Skeletal muscle tissue (tissue), 4 donors: ENCODE data around the gene SEPTIN6. TPM values are rescaled to one million over a fixed set of nuclear protein-coding genes. Genes with fewer than 3 reads are reported as not detected.
A peak's percentile ranks its signal among the peaks of the same experiment; 100 is the strongest.
"Not testable (repeated sequence)": the region's sequence is repeated elsewhere in the genome, so short reads cannot be mapped to it uniquely, and the experiment has no call there.

ENCODE experiments used
- H3K27ac ChIP-seq: one replicate; pipeline ENCODE4 v1.7.0; 2013; ENCODE audit warnings: mild to moderate bottlenecking, low read depth, low read length, inconsistent platforms
- H3K27me3 ChIP-seq, 3 donors: one replicate each; pipeline ENCODE4 v1.7.0; 2013; ENCODE audit warnings: low read length in 3 of 3; ENCODE audit not compliant: control insufficient read depth in 3 of 3, insufficient read depth in 3 of 3
- H3K36me3 ChIP-seq, 3 donors: one replicate each; pipeline ENCODE4 v1.7.0; 2013; ENCODE audit warnings: low read length in 3 of 3; ENCODE audit not compliant: control insufficient read depth in 3 of 3, insufficient read depth in 3 of 3
- H3K4me1 ChIP-seq, 3 donors: one replicate each; pipeline ENCODE4 v1.7.0; 2013; ENCODE audit warnings: low read length in 3 of 3, mild to moderate bottlenecking in 3 of 3; ENCODE audit not compliant: control insufficient read depth in 3 of 3, insufficient read depth in 3 of 3
- H3K4me3 ChIP-seq, 3 donors: one replicate each; pipeline ENCODE4 v1.7.0; 2013; ENCODE audit warnings: low read length in 3 of 3
- H3K9ac ChIP-seq, 3 donors: one replicate each; pipeline ENCODE4 v1.7.0; 2013; ENCODE audit warnings: low read length in 3 of 3, mild to moderate bottlenecking in 3 of 3, moderate library complexity in 2 of 3, low read depth in 1 of 3
- H3K9me3 ChIP-seq, 3 donors: one replicate each; pipeline ENCODE4 v1.7.0; 2013; ENCODE audit warnings: low read length in 3 of 3; ENCODE audit not compliant: control insufficient read depth in 3 of 3
- total RNA-seq: library from RNA; depleted of rRNA; stranded (reverse); fragments of >200 nt; gene quantifications from one replicate; pipeline ENCODE4 v1.2.3, GENCODE V29; 2014
- donor health status: Osteomylitis.

Gene SEPTIN6
- total RNA-seq, 1 donor from 2014 or later = 13.0 TPM

DNA sequence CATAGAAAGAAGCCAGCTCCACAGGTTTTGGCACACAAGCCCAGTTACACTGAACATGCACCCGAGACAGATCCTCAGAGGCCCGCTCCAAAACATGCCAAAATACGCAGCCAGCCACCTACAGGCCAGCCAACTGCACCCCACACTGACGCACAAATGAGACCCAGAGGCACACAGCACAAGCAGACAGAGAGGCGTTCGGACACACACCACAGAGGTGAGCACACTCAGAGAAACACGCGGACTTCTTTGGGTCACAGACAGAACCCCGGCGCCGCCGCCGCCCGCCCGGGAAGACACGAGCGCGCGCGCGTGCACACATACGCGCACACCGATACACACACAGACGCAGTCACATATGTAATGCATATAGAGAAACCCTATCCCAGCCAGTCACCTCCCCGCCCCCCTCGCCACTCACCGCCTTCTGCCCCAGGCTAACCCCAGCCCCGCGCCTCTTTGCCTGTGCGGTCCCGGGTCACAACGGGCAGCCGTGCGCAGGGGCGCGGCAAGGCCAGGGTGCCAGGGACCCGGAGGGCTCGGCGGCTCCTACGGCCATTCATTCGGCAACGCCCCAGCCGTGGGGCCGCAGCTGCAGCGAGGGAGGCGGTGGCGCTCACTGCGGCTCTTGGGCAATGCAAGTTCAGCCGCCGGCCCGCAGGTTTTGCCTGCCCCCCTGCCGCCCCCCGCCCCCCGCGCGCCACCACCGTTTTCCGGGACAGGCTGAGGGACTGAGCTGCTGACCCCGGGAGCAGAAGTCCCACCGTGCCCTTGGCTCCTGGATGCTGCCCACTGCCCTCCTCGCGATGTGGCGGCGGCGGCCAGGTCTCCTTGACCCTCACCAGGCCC, 553 bp downstream of the SEPTIN6 start:
- peak overlapping the region; percentile 43 to 71 (median 67) for H3K9ac ChIP-seq

DNA sequence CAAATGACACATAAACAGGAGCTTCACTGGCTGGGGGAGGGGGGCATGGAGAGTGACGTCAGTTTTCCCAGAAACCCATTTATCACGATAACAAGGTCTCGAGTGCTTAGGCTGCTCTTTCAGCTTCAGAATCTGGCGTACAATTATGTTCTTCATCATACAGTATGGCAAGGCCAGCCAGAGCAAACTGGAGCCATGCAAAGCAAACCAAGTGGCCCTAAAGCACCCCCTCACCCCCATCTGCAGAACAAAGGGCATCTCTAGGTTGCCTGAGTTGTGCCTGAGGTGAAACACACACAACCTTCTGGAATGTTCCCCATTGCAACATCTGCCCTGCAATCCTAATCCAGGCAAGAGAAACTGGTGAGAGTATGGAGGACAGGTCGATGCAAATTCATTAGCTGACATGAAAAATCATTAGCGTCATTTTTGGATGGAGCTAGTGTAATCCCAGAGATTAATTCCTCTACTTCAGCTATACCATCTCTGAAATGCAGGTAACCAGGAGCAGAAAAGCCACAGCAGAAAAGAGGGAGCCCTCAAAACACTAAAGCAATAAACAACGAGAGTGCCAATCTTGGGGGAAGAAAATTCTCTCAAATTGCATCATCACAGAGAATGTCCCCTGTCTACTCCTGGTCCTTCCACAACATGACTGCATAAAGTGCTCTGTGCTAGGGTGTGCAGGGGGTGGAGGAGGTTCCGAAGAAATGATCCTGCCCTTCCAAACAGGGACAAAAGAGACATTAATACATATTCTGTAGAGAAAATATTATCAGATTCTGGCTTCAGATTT, 1.8 kb downstream of the SEPTIN6 start:
- H3K4me1 ChIP-seq = peaks cover 0 to 2% (median 2%) of the 10 kb centered on the region in 3 donors
- no peak overlapping the region for H3K27ac ChIP-seq
- no peaks in the 10 kb centered on the region for H3K27me3 ChIP-seq
- peak overlapping the region in 1 of 3 donors; percentile 9 for H3K4me3 ChIP-seq
- no peaks in the 10 kb centered on the region for H3K36me3 ChIP-seq
- H3K9me3 ChIP-seq = no peaks in the 10 kb centered on the region
- H3K9ac ChIP-seq = no peak overlapping the region

More for the DNA sequence above, 553 bp downstream of the SEPTIN6 start:
- Histone ChIP-seq H3K4me3 (peak overlapping the region; percentile 65 to 78 (median 69)), H3K27me3 (no peaks in the 10 kb centered on the region), H3K4me1 (no peaks in the 10 kb centered on the region), H3K27ac (peak overlapping the region; percentile 30), H3K9me3 (no peaks in the 10 kb centered on the region), H3K36me3 (no peaks in the 10 kb centered on the region)

DNA sequence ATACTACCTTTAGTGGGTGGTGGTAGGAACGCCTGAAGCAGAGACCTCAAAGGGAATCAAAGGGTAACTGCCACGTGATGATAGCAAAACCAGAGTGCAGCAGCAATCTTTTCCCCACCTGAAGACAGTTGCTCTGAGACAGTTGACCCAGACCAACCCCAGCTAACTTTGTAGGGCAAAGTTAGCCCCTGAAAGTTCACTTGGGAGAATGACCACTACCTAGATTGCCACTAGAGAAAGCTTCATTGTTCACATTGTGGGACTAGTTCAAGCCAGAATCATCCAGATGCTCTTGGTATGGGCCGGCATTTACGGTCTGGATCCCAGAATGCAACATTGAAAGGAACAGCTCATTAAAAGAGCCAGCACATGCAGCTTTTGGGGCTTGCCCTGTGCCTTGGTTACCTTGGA, 4.1 kb downstream of the SEPTIN6 start:
- Histone ChIP-seq H3K27ac (no peak overlapping the region), H3K9me3 (no peaks in the 10 kb centered on the region), H3K27me3 (no peaks in the 10 kb centered on the region), H3K4me3 (no peak overlapping the region), H3K36me3 (no peaks in the 10 kb centered on the region), H3K9ac (no peak overlapping the region), H3K4me1 (peaks cover 0 to 8% (median 7%) of the 10 kb centered on the region in 3 donors)

DNA sequence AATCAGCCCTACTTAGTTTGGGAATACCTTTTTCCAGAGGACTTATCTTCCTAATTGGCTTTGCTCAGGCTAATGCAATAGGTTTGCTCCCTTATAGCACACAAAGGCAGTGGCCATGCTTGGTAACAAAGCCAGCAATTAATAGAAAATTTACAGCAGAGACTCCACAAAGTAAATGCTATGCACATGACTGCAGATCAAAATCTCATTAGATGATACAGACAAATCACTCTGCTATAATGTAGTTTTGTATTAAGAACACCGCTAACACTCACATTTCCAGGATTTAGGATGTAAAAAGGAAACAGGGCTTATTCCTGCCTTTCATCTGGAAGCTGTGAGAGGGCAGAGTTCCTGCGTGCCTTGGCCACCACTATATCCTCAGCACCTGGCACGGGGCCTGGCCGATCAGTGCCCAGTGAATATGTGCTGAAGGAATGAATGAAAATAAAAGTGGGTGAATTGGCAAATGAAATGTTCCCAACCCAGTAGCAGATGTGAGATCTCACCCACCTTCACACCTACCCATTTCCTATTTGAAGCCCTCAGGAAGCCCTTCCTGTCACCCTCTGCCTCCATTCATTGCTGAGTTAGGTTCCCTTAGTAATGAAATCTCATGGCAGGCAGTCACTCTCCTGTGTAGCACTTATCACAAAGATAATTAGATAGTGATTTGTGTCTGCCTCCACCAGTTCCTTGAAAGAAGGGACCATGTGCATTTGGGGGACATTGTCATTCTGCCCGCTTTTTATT, 5.1 kb downstream of the SEPTIN6 start:
- H3K9ac ChIP-seq = no peak overlapping the region
- no peaks in the 10 kb centered on the region for H3K9me3 ChIP-seq
- no peak overlapping the region for H3K4me3 ChIP-seq
- peaks cover 0 to 8% (median 7%) of the 10 kb centered on the region in 3 donors for H3K4me1 ChIP-seq
- H3K36me3 ChIP-seq = no peaks in the 10 kb centered on the region
- H3K27me3 ChIP-seq = no peaks in the 10 kb centered on the region
- H3K27ac ChIP-seq = no peak overlapping the region

DNA sequence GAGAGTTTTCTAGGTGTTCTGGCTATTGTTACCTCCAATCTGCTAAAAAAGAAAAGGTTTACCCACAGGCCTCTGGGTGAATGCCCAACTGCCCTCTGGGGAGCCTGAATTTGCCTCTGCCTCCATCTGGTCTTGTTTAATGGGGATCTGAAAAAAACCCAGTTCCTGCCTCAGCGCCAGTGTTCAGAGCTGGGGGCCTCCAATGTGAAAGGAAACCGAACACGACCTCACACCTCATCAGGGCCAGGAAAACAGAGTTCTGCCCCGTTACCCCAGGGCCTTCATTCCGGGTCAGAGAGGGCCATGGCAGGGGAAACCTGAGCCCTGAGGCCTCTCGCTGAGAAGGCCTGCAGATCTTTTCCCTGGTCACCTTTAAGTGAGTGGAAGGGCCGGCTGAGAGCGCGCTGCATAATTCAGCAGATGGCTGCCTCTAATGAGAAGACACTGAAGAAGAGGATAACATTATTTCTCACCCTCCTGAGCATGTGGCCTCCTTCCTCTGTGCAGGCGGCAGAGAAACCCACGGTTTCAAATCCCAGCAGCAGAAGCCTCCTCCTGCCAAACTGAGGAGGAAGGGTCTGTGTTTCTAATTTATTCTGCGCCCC, 6.8 kb downstream of the SEPTIN6 start:
- H3K9ac ChIP-seq = peak overlapping the region in 1 of 3 donors; percentile 11
- H3K27ac ChIP-seq = peak overlapping the region; percentile 64
- peaks cover 0 to 8% (median 7%) of the 10 kb centered on the region in 3 donors for H3K4me1 ChIP-seq
- no peaks in the 10 kb centered on the region for H3K9me3 ChIP-seq
- no peaks in the 10 kb centered on the region for H3K36me3 ChIP-seq
- no peak overlapping the region for H3K4me3 ChIP-seq
- H3K27me3 ChIP-seq = no peaks in the 10 kb centered on the region

DNA sequence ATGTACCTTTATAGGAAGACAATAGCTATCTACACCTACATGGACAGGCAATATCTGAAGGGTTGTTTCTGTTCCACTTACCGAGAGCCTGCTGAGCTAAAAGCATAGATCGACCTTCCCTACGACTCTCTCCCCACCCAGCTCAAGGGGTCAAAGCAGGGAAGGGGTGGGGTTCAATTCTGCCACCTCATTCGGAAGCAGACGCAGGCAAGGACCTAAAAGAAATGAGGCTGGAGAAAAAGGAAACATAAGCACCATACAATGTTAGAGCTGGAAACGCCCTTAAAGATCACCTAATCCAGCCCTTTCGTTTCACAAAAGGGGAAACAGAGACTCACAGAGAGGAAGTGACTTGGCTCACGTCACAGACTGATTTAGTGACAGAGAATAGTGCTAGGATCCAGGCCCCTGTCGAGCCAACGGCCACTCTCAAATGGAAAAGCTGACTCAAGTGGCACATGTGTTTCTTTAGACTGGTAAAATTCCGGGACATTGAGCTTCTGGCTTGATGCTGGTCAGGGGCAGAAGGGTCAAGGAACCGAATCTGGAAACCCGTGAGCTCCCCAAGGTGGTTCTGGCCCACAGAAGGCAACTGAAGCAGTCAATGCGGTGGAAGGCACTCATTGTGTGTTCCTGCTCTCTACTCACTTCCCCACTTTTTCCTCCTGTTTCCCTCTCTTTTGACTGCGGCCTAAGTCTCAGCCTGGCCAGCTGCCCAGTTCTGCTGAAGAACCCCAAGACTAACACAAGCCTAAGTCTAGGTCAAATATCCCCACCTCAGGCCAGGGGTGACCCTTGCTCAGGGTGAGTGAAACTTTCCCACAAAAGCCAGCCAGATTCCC, 7.5 kb downstream of the SEPTIN6 start:
- Histone ChIP-seq H3K36me3 (no peaks in the 10 kb centered on the region), H3K4me3 (peak overlapping the region in 1 of 3 donors; percentile 38), H3K9ac (peak overlapping the region in 2 of 3 donors; percentile 11), H3K4me1 (peaks cover 0 to 8% (median 7%) of the 10 kb centered on the region in 3 donors), H3K27me3 (no peaks in the 10 kb centered on the region), H3K9me3 (no peaks in the 10 kb centered on the region), H3K27ac (peak overlapping the region; percentile 64)

DNA sequence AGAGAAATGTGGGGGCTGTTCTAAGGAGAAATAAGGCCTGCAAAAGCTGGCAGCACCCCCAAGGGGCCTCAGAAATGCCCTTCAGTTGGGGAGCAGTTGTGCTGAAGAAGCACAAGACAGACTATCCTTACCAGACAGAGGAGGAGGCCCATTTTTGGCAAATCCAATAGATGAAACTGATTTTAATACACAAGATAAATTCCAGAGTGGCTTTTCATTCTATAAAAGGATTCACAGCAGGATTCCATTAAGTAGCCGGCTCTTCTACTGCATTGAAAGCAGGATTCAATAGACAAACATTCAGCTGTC, 8.1 kb downstream of the SEPTIN6 start:
- no peaks in the 10 kb centered on the region for H3K9me3 ChIP-seq
- H3K36me3 ChIP-seq = no peaks in the 10 kb centered on the region
- H3K4me3 ChIP-seq = no peak overlapping the region
- peaks cover 0 to 8% (median 7%) of the 10 kb centered on the region in 3 donors for H3K4me1 ChIP-seq
- no peaks in the 10 kb centered on the region for H3K27me3 ChIP-seq
- peak overlapping the region; percentile 64 for H3K27ac ChIP-seq
- peak overlapping the region in 1 of 3 donors; percentile 11 for H3K9ac ChIP-seq

DNA sequence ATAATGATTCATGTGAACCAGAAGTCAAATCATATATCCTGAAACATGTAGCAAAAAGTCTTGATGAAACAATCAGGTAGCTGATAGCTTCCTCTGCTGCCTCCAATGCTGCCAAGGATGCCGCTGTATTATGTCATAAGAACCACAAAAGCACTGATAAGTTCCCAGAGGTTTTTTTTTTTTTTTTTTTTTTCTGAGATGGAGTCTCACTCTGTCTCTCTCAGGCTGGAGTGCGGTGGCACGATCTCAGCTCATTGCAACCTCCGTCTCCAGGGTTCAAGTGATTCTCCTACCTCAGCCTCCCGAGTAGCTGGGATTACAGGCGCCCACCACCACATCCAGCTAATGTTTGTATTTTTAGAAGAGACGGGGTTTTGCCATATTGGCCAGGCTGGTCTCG, 8.7 kb downstream of the SEPTIN6 start:
- not testable (repeated sequence) for H3K9ac ChIP-seq, H3K9me3 ChIP-seq, H3K36me3 ChIP-seq, H3K27me3 ChIP-seq, H3K4me1 ChIP-seq, H3K27ac ChIP-seq, H3K4me3 ChIP-seq
